8988T (cell line): ENCODE data around the gene MMD2.
"Not testable (repeated sequence)": the region's sequence is repeated elsewhere in the genome, so short reads cannot be mapped to it uniquely, and the experiment has no call there.

Experiments used
- DNase-seq: peaks from one replicate; pipeline ENCODE4 v3.0.0; 2011

MMD2 gene

DNA sequence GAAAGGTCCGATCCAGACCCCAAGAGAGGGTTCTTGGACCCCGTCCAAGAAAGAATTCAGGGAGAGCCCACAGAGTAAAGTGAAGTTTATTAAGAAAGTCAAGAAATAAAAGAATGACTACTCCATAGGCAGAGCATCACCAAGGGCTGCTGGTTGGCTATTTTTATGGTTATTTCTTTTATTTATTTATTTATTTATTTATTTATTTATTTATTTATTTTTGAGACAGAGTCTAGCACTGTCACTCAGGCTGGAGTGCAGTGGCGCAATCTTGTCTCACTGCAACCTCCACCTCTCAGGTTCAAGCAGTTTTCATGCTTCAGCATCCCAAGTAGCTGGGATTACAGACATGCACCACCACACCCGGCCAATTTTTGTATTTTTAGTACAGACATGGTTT, 65.8 kb downstream of the MMD2 start:
- DNase-seq = not testable (repeated sequence)

- not testable (repeated sequence) for DNase-seq
Measured at GRCh38 chr7:4891522-4891921, 67.5 kb downstream of the MMD2 start.

DNA sequence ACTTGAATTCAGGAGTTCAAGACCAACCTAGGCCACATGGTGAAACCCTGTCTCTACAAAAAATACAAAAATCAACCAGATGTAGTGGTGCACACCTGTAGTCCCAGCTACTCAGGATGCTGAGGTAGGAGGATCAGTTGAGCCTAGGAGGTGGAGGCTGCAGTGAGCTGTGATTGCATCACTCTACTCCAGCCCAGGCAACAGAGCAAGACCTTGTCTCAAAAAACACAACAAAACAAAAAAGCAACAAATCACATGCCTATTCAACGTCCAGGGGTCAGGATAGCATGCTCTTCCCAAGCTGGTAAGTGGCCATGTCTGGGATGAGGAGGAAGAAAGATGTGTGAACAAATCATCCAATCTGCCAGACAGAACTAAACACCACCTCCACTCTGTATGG, 69.3 kb downstream of the MMD2 start:
- no peak for DNase-seq

GRCh38 chr7:4888161-4888560, 70.8 kb downstream of the MMD2 start:
- DNase-seq = no peak

GRCh38 chr7:4886671-4887070, 72.3 kb downstream of the MMD2 start:
- no peak for DNase-seq

GRCh38 chr7:4885317-4885807, 73.6 kb downstream of the MMD2 start:
- DNase-seq = no peak

DNA sequence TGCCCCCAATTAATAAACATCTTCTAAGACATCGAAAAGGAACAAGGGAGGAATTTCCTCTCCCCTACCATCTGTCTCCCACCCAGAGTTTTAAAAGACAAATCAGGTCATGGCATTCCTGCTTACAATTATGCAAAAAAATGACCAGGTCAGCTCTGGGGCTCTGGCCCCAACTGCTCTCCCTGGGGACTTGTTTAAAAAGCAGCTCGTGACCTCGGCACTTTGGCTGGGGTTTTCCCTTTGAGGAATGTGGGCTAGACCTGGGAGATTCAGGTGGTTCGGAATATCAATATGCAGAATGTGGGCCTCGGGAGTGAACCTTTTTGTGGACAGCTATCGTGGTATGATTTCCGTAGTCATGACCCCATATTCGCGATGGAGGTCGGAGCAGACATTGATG, 74.8 kb downstream of the MMD2 start:
- no peak for DNase-seq

DNA sequence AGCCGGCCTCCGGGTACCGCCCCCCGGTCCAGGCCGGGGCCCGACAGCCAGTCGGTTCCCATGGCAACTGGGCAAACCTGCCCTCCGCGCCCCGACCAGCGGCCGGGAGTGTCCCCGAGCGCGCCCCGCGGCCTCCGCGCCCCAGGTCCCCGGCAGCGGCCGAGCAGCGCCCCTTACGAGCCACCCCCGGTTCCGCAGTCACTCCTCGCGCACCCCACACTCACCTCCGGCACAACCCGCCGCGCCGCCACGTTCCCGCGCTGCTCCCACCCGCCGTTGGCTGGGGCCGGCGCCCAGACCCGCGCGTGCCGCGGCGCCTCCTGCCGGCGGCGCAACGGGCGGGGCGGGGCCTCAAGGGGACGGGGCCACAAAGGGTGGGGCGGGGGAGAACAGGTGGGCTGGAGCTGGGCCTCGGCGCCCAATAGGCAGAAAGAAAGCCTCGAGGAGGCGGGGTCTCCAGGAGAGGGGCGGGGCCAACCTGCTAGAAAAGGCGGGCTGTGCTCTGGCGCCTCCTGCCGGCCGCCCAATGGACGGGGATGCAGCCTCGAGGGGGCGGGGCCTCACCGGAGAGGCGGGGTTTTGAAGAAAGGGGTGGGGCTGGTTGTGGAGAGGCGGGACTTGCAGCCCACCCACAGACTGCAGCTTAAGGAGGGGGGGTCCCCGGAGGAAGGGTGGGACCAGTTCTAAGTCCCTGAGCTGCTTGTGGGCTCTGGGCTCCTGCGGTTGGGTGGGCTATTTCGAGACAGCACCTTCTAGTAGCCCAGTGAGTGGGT, 75.4 kb downstream of the MMD2 start, which contains the start of gene RADIL:
RADIL (minus strand) TSS at position 345 of the 773 bp plus-strand sequence. CDS start 5,577 bp downstream, outside the sequence.
- peak; percentile 99 for DNase-seq

DNA sequence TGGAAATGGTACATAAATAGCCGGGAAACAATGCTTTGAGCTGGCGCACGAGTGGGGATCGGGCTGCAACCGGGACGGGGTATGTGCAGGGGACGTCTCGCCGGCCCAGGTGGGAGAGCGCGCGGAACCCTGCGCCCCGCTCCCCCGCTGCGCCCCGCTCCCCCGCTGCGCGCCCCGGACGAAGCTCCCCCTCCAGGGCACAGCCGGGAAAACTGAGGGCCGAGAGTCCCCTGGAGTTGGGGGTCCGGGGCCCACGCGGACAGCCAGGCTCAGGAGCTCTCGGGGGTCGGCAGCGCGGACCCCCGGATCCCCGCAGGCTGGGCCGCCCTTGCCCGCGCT, 76.0 kb downstream of the MMD2 start:
- DNase-seq = no peak

- no peak for DNase-seq
Measured at GRCh38 chr7:4882169-4883032, 76.6 kb downstream of the MMD2 start.

DNA sequence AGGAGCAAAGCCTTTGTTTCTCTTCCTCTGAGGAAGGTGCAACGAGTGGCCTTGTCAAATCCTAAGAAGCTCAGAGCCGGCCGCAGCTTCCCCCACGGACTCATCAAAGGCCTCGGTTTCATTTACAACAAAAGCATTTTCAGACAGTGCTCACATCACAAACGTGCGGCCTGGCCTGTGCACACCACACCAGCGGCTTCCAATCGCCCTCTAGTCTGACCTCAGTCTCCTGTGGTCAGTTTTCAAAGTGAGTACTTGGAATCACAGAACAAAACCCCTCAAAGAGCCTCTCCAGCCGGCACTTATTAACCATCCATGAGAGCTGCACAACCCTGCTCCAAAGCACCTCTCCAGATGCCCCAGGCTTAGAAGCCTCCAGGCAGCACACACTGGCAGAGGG, 78.8 kb downstream of the MMD2 start:
- no peak for DNase-seq

GRCh38 chr7:4879396-4880081, 79.4 kb downstream of the MMD2 start:
- no peak for DNase-seq

GRCh38 chr7:4878336-4879335, 80.4 kb downstream of the MMD2 start:
- no peak for DNase-seq

DNA sequence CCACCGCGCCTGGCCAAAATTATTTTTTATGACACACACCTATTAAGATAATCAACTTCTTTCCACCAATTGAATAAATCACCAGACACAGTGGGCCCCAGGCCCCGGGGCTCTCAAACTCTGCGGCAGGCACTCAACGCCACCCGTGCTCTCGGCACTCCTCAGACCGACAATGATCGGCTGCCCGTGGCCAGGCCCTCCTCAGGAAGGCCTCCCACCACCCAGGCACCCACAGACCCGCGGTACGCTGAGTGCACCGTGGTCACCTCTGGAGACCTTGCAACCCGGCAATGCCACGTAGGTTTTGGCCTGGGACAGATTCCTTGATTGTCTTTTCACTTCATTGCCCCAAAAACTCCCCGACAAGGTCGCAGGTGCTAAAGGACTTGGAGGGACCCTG, 82.4 kb downstream of the MMD2 start:
- DNase-seq = no peak

GRCh38 chr7:4875391-4875790, 83.6 kb downstream of the MMD2 start:
- DNase-seq = no peak

- no peak for DNase-seq
Measured at GRCh38 chr7:4873071-4873944, 85.7 kb downstream of the MMD2 start.

- no peak for DNase-seq
Measured at GRCh38 chr7:4871930-4872675, 86.9 kb downstream of the MMD2 start.

DNA sequence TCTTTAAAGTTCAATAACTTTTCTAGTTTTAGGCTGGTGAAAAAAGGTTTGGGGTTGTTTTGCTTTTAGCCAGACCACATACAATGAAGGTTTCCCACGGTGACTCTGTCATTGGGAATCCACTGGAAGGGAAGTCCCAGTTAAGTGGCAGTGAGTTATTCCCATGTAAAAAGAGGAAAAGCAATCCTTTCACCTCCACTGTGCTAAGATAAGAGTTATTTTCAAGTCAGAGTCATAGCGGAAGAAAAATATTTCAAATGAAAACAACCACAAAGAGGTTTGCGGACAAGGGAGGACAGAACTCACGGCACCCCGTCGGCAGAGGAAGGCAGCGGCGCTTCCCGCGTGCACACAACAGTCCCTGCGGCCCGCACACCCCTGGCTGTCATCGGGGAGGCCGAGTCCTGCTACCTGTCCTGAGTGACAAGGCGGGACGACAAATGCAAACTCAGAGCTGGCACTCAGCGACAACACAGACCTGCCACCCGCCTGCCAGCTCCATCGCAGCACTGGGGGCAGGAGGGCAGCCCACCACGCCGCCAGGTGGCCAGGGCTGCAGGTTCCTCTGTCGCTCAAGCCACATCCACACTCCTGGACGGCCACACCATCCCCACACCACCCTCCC, 87.8 kb downstream of the MMD2 start:
- no peak for DNase-seq

DNA sequence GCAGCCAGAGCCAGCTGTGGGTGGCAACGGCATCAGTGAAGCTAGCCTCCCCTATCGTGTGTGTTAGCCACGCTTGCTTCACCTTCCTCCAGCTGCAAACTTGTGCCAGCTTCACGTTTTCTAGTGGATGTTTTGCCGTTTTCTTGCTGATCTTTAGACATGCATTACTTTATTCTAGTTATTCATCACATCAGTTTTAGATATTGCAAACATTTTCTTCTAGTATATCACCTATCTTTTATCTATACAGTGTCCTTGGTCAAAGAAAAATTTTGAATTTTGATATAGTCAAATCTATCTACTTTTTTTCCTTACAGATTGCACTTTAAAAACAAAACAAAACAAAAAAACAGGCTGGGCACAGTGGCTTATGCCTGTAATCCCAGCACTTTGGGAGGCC, 90.5 kb downstream of the MMD2 start:
- no peak for DNase-seq
